ENCODE measurements around the gene SLC8A3.

DNA sequence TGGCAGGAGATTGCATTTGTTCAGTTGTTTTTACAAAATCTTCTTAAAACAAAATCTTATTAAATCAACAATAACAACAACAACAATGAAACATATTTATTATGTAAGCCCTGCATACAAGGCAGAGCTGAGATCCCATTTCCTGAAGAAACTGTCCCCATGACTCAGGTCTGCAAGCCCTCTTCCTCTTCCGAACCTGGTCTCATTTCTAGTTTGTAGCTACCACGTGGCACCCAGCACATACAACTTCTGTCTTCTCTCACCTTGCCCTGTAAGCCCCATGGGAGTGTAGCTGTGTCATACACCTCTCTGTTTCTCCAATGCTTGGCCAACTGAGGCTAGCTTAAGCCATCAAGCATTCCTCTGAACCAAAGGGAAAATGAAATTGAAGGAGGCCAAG lies 106.4 kb downstream of the SLC8A3 start:
- TF ChIP-seq, protein P1, sequence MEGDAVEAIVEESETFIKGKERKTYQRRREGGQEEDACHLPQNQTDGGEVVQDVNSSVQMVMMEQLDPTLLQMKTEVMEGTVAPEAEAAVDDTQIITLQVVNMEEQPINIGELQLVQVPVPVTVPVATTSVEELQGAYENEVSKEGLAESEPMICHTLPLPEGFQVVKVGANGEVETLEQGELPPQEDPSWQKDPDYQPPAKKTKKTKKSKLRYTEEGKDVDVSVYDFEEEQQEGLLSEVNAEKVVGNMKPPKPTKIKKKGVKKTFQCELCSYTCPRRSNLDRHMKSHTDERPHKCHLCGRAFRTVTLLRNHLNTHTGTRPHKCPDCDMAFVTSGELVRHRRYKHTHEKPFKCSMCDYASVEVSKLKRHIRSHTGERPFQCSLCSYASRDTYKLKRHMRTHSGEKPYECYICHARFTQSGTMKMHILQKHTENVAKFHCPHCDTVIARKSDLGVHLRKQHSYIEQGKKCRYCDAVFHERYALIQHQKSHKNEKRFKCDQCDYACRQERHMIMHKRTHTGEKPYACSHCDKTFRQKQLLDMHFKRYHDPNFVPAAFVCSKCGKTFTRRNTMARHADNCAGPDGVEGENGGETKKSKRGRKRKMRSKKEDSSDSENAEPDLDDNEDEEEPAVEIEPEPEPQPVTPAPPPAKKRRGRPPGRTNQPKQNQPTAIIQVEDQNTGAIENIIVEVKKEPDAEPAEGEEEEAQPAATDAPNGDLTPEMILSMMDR (IDR thresholded peaks at IDR 0.05; ENCODE audit: low read length), result no peak
- no peak for TF ChIP-seq EZH2 (IDR thresholded peaks at IDR 0.05; ENCODE audit: borderline replicate concordance, low read length)
